ENCODE data around the gene GALK1.
A peak's percentile ranks its signal among the peaks of the same experiment; 100 is the strongest.
"Not testable (repeated sequence)": the region's sequence is repeated elsewhere in the genome, so short reads cannot be mapped to it uniquely, and the experiment has no call there.

Gene GALK1

DNA sequence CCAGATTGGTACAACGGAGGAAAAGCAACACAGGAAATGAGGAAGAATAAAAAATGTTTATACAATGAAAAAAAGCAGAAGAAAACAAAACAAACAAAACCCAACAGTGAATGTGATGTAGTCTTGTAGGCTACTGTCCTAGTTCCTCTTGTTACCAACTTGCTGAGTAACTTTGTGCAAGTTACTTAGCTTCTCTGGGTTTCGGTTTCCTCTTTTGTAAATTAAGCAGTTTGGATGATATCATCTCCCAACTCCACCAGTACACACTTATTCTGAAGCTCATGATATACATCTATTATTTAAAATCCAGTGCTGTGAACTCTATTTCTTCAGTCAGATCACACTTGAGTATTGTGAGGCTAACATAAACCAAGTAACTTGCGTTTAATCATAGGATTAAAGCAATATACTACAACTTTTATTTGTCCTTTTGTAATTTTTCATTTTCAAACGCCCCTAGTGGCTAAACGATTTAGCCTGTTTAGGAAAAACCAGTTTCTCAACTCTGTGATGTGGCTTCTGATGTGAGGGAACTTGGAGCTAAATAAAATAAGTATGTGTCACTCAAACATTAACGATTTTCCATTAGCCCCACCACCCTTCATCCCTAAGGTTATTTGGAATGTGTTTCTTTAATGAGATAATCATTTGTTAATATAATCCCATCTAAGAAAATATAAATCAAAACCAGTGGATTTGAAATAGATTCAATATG, 18.2 kb upstream of the GALK1 start:
- Histone ChIP-seq H3K9me3 (ENCODE audit: control insufficient read depth, insufficient read depth, low read length) (no peaks in the 10 kb centered on the region), H3K4me3 (ENCODE audit: low read depth, low read length) (no peak overlapping the region; the same call in 1 of the 2 replicates), H3K4me1 (ENCODE audit: control insufficient read depth, insufficient read depth, low read length) (peaks cover 27% of the 10 kb centered on the region), H3K9ac (ENCODE audit: low read depth, low read length) (no peak overlapping the region), H3K27ac (ENCODE audit: low read depth, low read length) (peak overlapping the region; percentile 100), H3K36me3 (ENCODE audit: control insufficient read depth, insufficient read depth, low read length) (peaks cover 10% of the 10 kb centered on the region), H3K27me3 (ENCODE audit: control insufficient read depth, insufficient read depth, low read length) (no peaks in the 10 kb centered on the region)

DNA sequence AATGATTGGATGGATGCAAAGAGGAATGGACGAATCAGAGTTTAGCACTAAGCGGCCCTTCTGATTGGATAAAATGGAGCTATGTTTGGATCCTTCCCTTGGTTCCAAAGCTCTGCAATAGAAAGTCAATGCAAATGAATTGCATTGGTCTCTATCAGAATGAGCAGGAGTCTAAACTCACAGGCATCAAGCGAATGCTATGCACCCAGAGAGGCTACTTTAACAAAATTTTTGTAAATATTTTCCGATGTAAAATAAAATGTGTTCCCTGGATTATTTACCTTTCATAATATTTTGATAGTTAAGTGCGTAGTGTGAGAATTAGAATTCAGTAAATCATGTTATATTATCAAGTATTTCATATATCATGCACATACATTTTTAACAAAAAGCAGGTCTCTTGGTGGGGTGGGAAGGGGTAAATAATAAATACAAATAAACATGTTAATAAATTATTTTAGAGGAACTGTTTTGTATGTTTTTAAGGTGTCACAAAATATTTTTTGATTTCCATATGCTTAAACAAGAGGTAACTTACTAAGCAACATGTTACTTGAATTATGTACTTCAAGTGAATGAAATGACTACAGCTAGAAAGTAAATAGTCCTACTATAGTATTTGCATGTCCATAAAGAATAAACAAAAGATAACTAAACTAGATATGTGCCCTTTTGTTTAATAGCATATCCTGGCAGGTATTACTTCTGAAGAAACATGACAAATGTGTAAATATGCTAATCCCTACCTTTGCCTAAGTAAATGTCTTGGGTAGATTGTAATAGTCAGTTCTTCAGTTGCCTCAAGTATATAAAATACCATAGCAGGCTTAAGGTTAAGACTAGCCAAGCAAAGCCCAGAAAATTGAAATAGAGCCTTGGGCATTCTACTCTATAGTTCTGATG, 15.2 kb upstream of the GALK1 start:
- no peaks in the 10 kb centered on the region for H3K9me3 ChIP-seq (ENCODE audit: control insufficient read depth, insufficient read depth, low read length)
- peaks cover 28% of the 10 kb centered on the region for H3K36me3 ChIP-seq (ENCODE audit: control insufficient read depth, insufficient read depth, low read length)
- peaks cover 16% of the 10 kb centered on the region for H3K4me1 ChIP-seq (ENCODE audit: control insufficient read depth, insufficient read depth, low read length)
- no peak overlapping the region for H3K4me3 ChIP-seq (ENCODE audit: low read depth, low read length)
- H3K27me3 ChIP-seq (ENCODE audit: control insufficient read depth, insufficient read depth, low read length), result no peaks in the 10 kb centered on the region
- no peak overlapping the region for H3K9ac ChIP-seq (ENCODE audit: low read depth, low read length)
- H3K27ac ChIP-seq (ENCODE audit: low read depth, low read length), result peak overlapping the region; percentile 51

DNA sequence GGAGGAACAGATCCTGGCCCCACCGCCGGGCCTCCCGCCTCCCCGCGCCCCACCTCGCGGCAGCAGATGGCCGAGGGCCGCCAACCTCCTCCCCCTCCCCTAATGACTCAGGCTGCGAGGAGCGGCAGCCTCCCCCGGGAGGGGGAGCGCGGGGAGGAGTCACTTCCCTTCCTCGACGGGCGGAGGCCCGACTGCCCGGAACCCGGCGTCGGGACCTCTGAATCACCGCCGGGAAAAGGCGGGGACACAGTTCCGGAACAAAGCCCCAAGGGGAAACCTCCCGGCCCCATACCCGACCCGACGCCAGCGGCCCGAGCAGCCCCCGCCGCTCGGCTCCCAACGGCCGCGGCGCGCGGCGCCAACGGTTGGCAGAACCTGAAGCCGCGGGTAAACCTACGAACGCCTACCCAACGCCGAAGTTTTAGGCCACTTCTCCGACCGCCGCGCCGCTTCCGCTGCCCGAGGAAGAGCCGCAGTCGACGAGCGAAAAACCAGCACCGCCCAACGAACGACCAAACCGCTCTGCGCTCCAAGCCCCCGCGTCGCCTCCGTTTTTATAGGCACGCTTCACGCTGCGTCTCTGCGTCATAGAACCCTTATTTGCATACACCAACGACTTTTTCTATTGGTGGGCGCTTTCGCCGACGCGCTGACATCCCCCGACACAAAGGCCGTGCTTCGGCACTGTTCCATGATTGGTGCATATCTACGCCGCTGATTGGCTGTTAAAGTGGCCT, 14.4 kb upstream of the GALK1 start:
- H3K27ac ChIP-seq (ENCODE audit: low read depth, low read length), result peak overlapping the region; percentile 98
- H3K4me1 ChIP-seq (ENCODE audit: control insufficient read depth, insufficient read depth, low read length), result peaks cover 14% of the 10 kb centered on the region
- peaks cover 28% of the 10 kb centered on the region for H3K36me3 ChIP-seq (ENCODE audit: control insufficient read depth, insufficient read depth, low read length)
- peak overlapping the region; percentile 98 for H3K9ac ChIP-seq (ENCODE audit: low read depth, low read length)
- H3K9me3 ChIP-seq (ENCODE audit: control insufficient read depth, insufficient read depth, low read length), result no peaks in the 10 kb centered on the region
- no peaks in the 10 kb centered on the region for H3K27me3 ChIP-seq (ENCODE audit: control insufficient read depth, insufficient read depth, low read length)
- peak overlapping the region; percentile 86 for H3K4me3 ChIP-seq (ENCODE audit: low read depth, low read length)

DNA sequence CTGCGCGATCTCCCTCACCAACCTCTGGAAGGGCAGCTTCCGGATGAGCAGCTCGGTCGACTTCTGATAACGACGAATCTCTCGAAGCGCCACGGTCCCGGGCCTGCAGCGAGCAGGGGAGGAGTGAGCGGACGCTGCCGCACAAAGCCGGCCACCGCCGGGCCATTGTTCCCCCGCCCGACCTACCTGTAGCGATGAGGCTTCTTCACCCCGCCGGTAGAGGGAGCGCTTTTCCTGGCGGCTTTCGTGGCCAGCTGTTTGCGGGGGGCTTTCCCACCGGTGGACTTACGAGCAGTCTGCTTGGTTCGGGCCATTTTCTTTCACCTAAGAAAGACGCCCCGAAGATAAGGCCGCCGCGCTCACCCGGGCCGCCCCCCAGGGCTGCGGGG, 13.9 kb upstream of the GALK1 start:
- Histone ChIP-seq H3K4me3 (ENCODE audit: low read depth, low read length) (peak overlapping the region; percentile 86), H3K27ac (ENCODE audit: low read depth, low read length) (peak overlapping the region; percentile 98), H3K27me3 (ENCODE audit: control insufficient read depth, insufficient read depth, low read length) (no peaks in the 10 kb centered on the region), H3K4me1 (ENCODE audit: control insufficient read depth, insufficient read depth, low read length) (peaks cover 9% of the 10 kb centered on the region), H3K9me3 (ENCODE audit: control insufficient read depth, insufficient read depth, low read length) (no peaks in the 10 kb centered on the region), H3K36me3 (ENCODE audit: control insufficient read depth, insufficient read depth, low read length) (peaks cover 28% of the 10 kb centered on the region), H3K9ac (ENCODE audit: low read depth, low read length) (peak overlapping the region; percentile 98)

DNA sequence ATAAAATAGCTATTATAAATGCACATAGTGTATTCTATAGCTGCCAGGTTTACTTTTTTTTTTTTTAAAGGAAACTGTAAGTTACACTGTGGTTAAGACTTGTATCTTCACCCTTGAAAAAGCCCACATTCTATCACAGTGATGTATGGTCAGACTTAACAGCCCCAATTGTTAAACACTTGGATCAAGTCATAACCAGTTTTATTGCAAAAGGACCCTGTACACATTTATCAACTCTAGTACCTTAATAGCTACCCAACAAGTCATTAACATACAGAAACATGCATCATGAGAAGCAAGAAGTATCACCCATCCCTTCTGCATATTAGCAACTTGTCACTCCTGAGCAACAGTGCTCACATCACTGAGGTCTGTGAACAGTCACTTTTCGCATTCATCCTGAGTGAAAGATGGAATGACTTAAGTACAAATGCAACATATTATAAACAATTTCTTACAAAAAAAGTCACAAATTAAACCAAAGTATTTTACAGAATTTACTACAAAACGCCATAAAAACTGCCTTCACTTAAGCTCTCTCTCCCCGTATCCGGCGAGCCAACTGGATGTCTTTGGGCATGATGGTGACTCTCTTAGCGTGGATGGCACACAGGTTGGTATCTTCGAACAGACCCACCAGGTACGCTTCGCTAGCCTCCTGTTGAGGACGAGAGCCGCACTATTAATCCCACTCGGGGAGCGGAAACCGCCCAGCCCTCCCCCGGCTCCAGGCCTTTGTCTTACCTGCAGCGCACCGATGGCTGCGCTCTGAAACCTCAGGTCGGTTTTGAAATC, 13.3 kb upstream of the GALK1 start:
- H3K36me3 ChIP-seq (ENCODE audit: control insufficient read depth, insufficient read depth, low read length), result peaks cover 28% of the 10 kb centered on the region
- H3K9me3 ChIP-seq (ENCODE audit: control insufficient read depth, insufficient read depth, low read length); H3K4me1 ChIP-seq (ENCODE audit: control insufficient read depth, insufficient read depth, low read length); H3K27me3 ChIP-seq (ENCODE audit: control insufficient read depth, insufficient read depth, low read length): not testable (repeated sequence)
- H3K9ac ChIP-seq (ENCODE audit: low read depth, low read length), result peak overlapping the region; percentile 98
- peak overlapping the region; percentile 98 for H3K27ac ChIP-seq (ENCODE audit: low read depth, low read length)
- H3K4me3 ChIP-seq (ENCODE audit: low read depth, low read length), result peak overlapping the region; percentile 86

DNA sequence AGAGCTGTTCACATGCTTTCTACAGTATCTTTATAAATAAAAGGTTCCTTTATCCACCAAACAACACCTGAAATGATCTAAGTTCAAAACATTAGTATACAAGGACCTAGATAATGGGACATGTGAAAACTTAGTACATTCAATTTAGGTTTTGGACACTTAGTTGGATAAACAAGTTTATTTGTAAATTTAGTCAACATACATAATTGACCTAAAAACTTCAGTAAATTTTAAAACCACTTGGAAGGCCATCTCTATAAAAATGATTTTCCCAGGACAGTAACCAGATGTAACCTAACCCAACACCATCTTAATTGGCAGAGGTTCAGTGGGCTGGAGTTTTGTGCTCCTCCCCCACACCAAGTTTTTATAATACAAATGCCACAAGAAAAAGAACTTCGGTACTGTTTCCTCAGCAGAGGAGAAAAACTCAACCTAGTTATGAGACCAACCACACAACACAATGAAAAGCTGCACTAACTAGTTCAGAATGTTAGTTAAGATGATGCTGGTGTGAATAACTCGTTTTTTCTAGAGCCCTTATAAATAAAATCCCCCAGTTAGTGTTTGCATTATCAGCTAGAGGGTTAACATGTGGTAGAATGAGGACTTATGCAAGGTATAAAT, 12.4 kb upstream of the GALK1 start:
- Histone ChIP-seq H3K27ac (ENCODE audit: low read depth, low read length) (peak overlapping the region; percentile 29), H3K27me3 (ENCODE audit: control insufficient read depth, insufficient read depth, low read length) (no peaks in the 10 kb centered on the region), H3K4me3 (ENCODE audit: low read depth, low read length) (peak overlapping the region; percentile 86), H3K9me3 (ENCODE audit: control insufficient read depth, insufficient read depth, low read length) (no peaks in the 10 kb centered on the region), H3K9ac (ENCODE audit: low read depth, low read length) (no peak overlapping the region), H3K4me1 (ENCODE audit: control insufficient read depth, insufficient read depth, low read length) (no peaks in the 10 kb centered on the region), H3K36me3 (ENCODE audit: control insufficient read depth, insufficient read depth, low read length) (peaks cover 28% of the 10 kb centered on the region)

DNA sequence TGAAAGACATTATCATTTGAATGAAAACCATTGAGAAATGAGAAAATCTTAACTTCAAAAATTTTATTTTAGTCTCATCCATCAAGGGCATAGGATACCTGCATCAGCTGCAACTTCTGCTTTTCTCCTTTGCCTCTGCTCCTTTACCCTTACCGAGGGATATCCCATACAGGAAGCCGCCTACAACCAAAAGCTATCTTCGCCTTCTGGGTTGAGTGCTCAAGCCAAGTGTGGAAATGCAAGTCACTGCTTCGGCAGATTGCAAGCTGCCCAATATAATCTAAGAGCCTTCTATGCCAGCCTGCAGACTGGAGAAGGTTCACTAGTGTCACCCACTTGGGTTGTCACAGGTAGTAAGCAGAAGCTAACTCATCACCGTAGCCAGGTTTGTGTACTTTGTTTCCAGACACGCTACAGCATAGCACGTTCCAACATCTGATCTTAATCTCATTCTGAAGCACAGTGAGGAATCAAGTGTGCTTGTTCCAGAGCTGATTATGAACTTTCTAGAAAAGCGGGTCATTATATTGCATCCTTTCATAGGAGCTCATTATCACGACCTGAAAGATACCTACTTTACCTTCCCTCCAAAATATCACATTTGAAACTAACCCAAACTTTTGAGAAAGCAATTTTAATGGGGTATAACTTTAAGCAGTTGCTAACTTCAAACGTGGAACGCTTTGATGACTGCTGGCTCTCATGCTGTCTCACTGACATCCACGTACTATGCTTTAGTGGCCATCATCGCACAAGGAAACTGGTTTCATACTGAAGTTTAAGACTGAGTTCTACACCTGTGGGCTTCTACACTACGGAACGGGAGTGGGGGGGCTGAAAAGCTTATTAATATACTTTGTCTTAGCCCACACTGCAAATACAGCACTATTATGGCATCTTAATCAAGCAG, 11.6 kb upstream of the GALK1 start:
- H3K27ac ChIP-seq (ENCODE audit: low read depth, low read length), result peak overlapping the region; percentile 29
- H3K4me3 ChIP-seq (ENCODE audit: low read depth, low read length), result peak overlapping the region; percentile 86; the same call in 1 of the 2 replicates
- no peaks in the 10 kb centered on the region for H3K27me3 ChIP-seq (ENCODE audit: control insufficient read depth, insufficient read depth, low read length)
- H3K9me3 ChIP-seq (ENCODE audit: control insufficient read depth, insufficient read depth, low read length), result no peaks in the 10 kb centered on the region
- no peaks in the 10 kb centered on the region for H3K4me1 ChIP-seq (ENCODE audit: control insufficient read depth, insufficient read depth, low read length)
- H3K36me3 ChIP-seq (ENCODE audit: control insufficient read depth, insufficient read depth, low read length), result peaks cover 28% of the 10 kb centered on the region
- H3K9ac ChIP-seq (ENCODE audit: low read depth, low read length), result no peak overlapping the region

DNA sequence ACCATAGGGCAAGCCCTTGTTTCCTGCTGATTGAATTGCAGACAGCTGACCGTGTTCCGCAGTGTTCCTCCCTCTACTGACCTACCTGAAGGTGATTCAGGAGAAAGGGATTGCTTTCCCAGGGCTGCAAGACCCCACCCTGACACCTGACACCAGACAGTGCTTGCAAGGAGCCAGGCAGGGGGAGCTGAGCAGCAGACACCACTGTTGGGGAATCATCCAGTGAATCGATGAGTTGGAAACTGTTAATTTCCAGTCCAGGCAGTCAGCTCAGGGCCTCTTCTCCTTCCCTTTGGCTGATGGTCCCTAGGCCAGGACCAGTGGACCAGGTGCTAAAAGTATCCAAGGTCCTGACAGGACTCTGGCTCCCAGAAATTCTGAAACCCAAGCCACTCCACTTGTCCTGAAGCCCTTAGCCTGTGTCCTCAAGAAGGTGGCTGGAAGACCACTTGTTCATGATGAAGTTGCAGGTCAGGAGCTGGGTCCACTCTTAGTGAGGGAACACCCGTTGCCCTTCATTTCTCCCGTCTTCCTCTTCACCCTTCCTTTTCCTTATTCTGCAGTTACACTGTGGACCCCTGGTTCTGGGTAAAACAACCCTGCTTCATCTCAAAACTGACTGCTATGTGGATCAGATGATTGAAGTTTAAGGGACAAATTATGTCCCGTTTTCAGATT, 10.1 kb upstream of the GALK1 start:
- no peak overlapping the region for H3K9ac ChIP-seq (ENCODE audit: low read depth, low read length)
- H3K4me3 ChIP-seq (ENCODE audit: low read depth, low read length), result no peak overlapping the region
- H3K27ac ChIP-seq (ENCODE audit: low read depth, low read length), result peak overlapping the region; percentile 33
- H3K36me3 ChIP-seq (ENCODE audit: control insufficient read depth, insufficient read depth, low read length), result peaks cover 28% of the 10 kb centered on the region
- no peaks in the 10 kb centered on the region for H3K27me3 ChIP-seq (ENCODE audit: control insufficient read depth, insufficient read depth, low read length)
- no peaks in the 10 kb centered on the region for H3K4me1 ChIP-seq (ENCODE audit: control insufficient read depth, insufficient read depth, low read length)
- H3K9me3 ChIP-seq (ENCODE audit: control insufficient read depth, insufficient read depth, low read length), result no peaks in the 10 kb centered on the region

DNA sequence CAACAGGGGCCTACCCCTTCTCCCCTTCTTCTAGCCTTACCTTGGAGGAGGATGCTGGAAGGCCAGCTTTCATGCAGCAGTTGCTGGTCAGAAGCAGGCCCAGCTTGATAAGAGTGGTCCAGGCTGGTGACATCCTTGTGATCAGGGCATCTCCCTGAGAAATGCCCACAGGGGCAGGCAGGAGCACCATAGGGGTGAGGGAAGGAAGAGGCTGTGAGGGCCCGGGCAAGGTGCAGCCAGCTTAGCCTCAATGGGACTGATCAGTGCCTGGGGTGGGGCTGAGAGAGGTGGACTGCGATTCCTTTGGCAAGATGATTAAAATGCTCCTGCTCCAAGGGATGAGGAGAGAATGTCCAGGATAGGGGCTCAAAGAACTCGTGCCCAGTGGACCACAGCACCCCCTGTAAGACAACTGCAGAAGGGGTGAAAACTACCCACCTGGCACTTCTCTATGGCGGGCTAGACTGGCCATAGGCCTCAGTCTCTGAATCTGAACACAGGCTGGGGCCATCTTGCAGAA, 9.5 kb upstream of the GALK1 start:
- Histone ChIP-seq H3K9me3 (ENCODE audit: control insufficient read depth, insufficient read depth, low read length) (no peaks in the 10 kb centered on the region), H3K36me3 (ENCODE audit: control insufficient read depth, insufficient read depth, low read length) (peaks cover 28% of the 10 kb centered on the region), H3K9ac (ENCODE audit: low read depth, low read length) (no peak overlapping the region), H3K27ac (ENCODE audit: low read depth, low read length) (no peak overlapping the region), H3K27me3 (ENCODE audit: control insufficient read depth, insufficient read depth, low read length) (no peaks in the 10 kb centered on the region), H3K4me1 (ENCODE audit: control insufficient read depth, insufficient read depth, low read length) (no peaks in the 10 kb centered on the region), H3K4me3 (ENCODE audit: low read depth, low read length) (no peak overlapping the region)

All from HUES48 (cell line).